ENCODE results near the gene RNLS.

Gene RNLS

GRCh38 chr10:88582806-88583583 lies at the start of gene RNLS:
TSS of gene RNLS (minus strand) at chr10:88583318.
- DNase-seq (ENCODE audit: low spot score), result peak; percentile 62

GRCh38 chr10:88624840-88625239 lies 41.7 kb upstream of the RNLS start:
- DNase-seq (ENCODE audit: low spot score), result no peak

GRCh38 chr10:88623835-88624234 lies 40.7 kb upstream of the RNLS start:
- no peak for DNase-seq (ENCODE audit: low spot score)

- no peak for DNase-seq (ENCODE audit: low spot score)
These were observed 37.3 kb upstream of the RNLS start for GRCh38 chr10:88620441-88620840.

GRCh38 chr10:88618496-88618895 lies 35.4 kb upstream of the RNLS start:
- DNase-seq (ENCODE audit: low spot score), result no peak

- DNase-seq (ENCODE audit: low spot score), result no peak
These were observed 34.7 kb upstream of the RNLS start for GRCh38 chr10:88617772-88618300.

- DNase-seq (ENCODE audit: low spot score), result no peak
These were observed 33.3 kb upstream of the RNLS start for GRCh38 chr10:88616250-88616977.

- no peak for DNase-seq (ENCODE audit: low spot score)
These were observed 25.7 kb upstream of the RNLS start for GRCh38 chr10:88608780-88609179.

GRCh38 chr10:88608052-88608732 lies 25.1 kb upstream of the RNLS start:
- no peak for DNase-seq (ENCODE audit: low spot score)

- DNase-seq (ENCODE audit: low spot score), result no peak
These were observed 14.9 kb upstream of the RNLS start for GRCh38 chr10:88598055-88598454.

- DNase-seq (ENCODE audit: low spot score), result no peak
These were observed 11.4 kb upstream of the RNLS start for GRCh38 chr10:88594482-88594881.

GRCh38 chr10:88592906-88593305 lies 9.8 kb upstream of the RNLS start:
- no peak for DNase-seq (ENCODE audit: low spot score)

GRCh38 chr10:88592381-88592780 lies 9.3 kb upstream of the RNLS start:
- DNase-seq (ENCODE audit: low spot score), result no peak

GRCh38 chr10:88586462-88586861 lies 3.3 kb upstream of the RNLS start, which contains the start of gene LIPJ:
TSS of gene LIPJ (plus strand) at chr10:88586762. CDS start at chr10:88590688, 3,926 bp downstream.
- no peak for DNase-seq (ENCODE audit: low spot score)

- DNase-seq (ENCODE audit: low spot score), result no peak
These were observed 453 bp upstream of the RNLS start for GRCh38 chr10:88583584-88583957.

- DNase-seq (ENCODE audit: low spot score), result no peak
These were observed 710 bp downstream of the RNLS start for GRCh38 chr10:88582411-88582805.

- DNase-seq (ENCODE audit: low spot score), result no peak
These were observed 18.0 kb downstream of the RNLS start for GRCh38 chr10:88565072-88565471.

GRCh38 chr10:88562152-88562551 lies 21.0 kb downstream of the RNLS start:
- DNase-seq (ENCODE audit: low spot score), result no peak

GRCh38 chr10:88557658-88558057 lies 25.5 kb downstream of the RNLS start:
- no peak for DNase-seq (ENCODE audit: low spot score)

- no peak for DNase-seq (ENCODE audit: low spot score)
These were observed 25.9 kb downstream of the RNLS start for GRCh38 chr10:88557256-88557655.

GRCh38 chr10:88555190-88555908 lies 27.8 kb downstream of the RNLS start:
- no peak for DNase-seq (ENCODE audit: low spot score)

Measured in CD4-positive, alpha-beta T cell treated with Interleukin-6 at 100 ng/mL for 8 hours (primary cell).